AG04450 (cell line): ENCODE data around the gene ALDH9A1. TPM values are rescaled to one million over a fixed set of nuclear protein-coding genes. Genes with fewer than 3 reads are reported as not detected.
"Not testable (repeated sequence)": the region's sequence is repeated elsewhere in the genome, so short reads cannot be mapped to it uniquely, and the experiment has no call there.

Source experiments
- CTCF ChIA-PET: fragments of 300-600, 350-600 bp; formaldehyde crosslinking; extraction: SDS; loops from one replicate; lab custom pipeline; 2022; ENCODE audit warnings: antibody characterized with exemption, inconsistent platforms; lab: Charles Lee
- POLR2A ChIA-PET: fragments of 350-600 bp; formaldehyde crosslinking; extraction: SDS; loops from one replicate; lab custom pipeline; 2021; ENCODE audit warnings: antibody characterized with exemption, inconsistent platforms; lab: Yijun Ruan, JAX
- DNase-seq: peaks from one replicate; pipeline ENCODE4 v3.0.0-alpha.2; 2011; ENCODE audit warnings: low read depth, low spot score
- H3K27ac ChIP-seq: one replicate; pipeline ENCODE4 v1.5.1; 2012; ENCODE audit warnings: low read depth, low read length, control low read depth
- H3K27me3 ChIP-seq: one replicate; pipeline ENCODE4 v1.6.0; 2012; ENCODE audit warnings: low read length; ENCODE audit not compliant: control insufficient read depth, insufficient read depth
- H3K4me3 ChIP-seq: 2 replicates; pipeline ENCODE4 v1.5.1; 2011; ENCODE audit warnings: mild to moderate bottlenecking, low read depth, low read length, control low read depth
- H3K9me3 ChIP-seq: 2 replicates; pipeline ENCODE4 v1.5.1; 2012; ENCODE audit warnings: low read length; ENCODE audit not compliant: control insufficient read depth, insufficient read depth
- CTCF ChIP-seq: IDR thresholded peaks from 2 replicates; pipeline ENCODE4 v1.5.1; 2011; ENCODE audit warnings: low read depth, low read length, control low read depth, inconsistent platforms
- polyA plus RNA-seq: library from polyadenylated mRNA; depleted of rRNA; stranded (reverse); fragments of >200 nt; gene quantifications from 2 replicates; pipeline ENCODE4 v1.2.3, GENCODE V29; 2011

ALDH9A1 gene
- polyA plus RNA-seq, 1 experiment: 149 TPM

- CTCF ChIA-PET: interaction anchor here (1.5 kb wide), 1 partner anchor 201 kb away, joined by 8 read pairs; no protein-coding TSS in a partner anchor
- no peak for TF ChIP-seq CTCF
- H3K4me3 ChIP-seq: no peak overlapping the region
- no peaks in the 10 kb centered on the region for H3K9me3 ChIP-seq
- peaks cover 4% of the 10 kb centered on the region for H3K27me3 ChIP-seq
- DNase-seq: no peak
- H3K27ac ChIP-seq: no peak overlapping the region
- POLR2A ChIA-PET: no interaction called here
Observed at GRCh38 chr1:165712764-165713163, 14.4 kb upstream of the ALDH9A1 start.

DNA sequence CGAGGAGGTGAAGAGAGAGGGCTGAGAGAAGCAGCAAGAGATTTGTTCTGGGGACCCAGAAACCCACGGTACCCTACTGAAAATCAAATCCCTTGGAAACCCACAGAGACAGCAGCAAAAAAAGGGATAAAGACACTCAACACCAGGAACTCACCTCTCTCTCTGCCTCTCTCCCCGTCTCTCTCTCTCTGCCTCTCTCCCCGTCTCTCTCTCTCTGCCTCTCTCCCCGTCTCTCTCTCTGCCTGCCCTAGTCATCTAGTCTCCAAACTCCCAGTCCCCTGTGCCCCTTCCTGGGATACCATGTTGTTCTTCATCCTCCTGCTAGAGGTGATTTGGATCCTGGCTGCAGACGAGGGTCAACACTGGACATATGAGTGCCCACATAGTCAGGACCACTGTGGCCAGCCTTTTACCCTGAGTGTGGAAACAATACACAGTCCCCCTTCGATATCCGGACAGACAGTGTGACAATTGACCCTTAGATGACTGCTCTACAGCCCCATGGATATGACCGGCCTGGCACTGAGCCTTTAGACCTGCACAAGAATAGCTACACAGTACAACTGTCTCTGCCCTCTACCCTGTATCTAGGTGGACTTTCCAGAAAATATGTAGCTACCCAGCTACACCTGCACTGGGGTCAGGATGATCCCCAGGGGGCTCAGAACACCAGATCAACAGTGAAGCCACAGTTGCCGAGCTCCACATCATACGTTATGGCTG lies 9.8 kb upstream of the ALDH9A1 start:
- Histone ChIP-seq H3K4me3 (no peak overlapping the region), H3K27ac (no peak overlapping the region), H3K9me3 (no peaks in the 10 kb centered on the region), H3K27me3 (peaks cover 4% of the 10 kb centered on the region)
- TF ChIP-seq CTCF: no peak
- DNase-seq: no peak
- CTCF ChIA-PET: interaction anchor here (1.0 to 1.3 kb wide), 4 partner anchors 10 to 220 kb away, joined by 3 to 4 read pairs (median 4); no protein-coding TSS in a partner anchor
- POLR2A ChIA-PET: no interaction called here

- POLR2A ChIA-PET: no interaction called here
- H3K4me3 ChIP-seq: no peak overlapping the region
- CTCF ChIA-PET: interaction anchor here (1.4 kb wide), 1 partner anchor 110 kb away, joined by 3 read pairs; no protein-coding TSS in a partner anchor
- TF ChIP-seq CTCF: no peak
- H3K9me3 ChIP-seq: no peaks in the 10 kb centered on the region
- peaks cover 2% of the 10 kb centered on the region for H3K27me3 ChIP-seq
- no peak overlapping the region for H3K27ac ChIP-seq
- no peak for DNase-seq
Observed at GRCh38 chr1:165703648-165704047, 5.3 kb upstream of the ALDH9A1 start.

GRCh38 chr1:165701922-165702321 lies 3.6 kb upstream of the ALDH9A1 start:
- CTCF ChIA-PET, H3K27me3 ChIP-seq, POLR2A ChIA-PET, H3K27ac ChIP-seq, DNase-seq, H3K9me3 ChIP-seq, H3K4me3 ChIP-seq: not testable (repeated sequence)

- no peak for DNase-seq
- no peak for TF ChIP-seq CTCF
- Histone ChIP-seq H3K9me3 (no peaks in the 10 kb centered on the region), H3K4me3 (no peak overlapping the region), H3K27ac (no peak overlapping the region), H3K27me3 (no peaks in the 10 kb centered on the region)
- ChIA-PET CTCF (no interaction called here), POLR2A (no interaction called here)
Observed at GRCh38 chr1:165699577-165699976, 1.2 kb upstream of the ALDH9A1 start.
